Stimulated activated CD4-positive, alpha-beta T cell treated with anti-CD3 and anti-CD28 coated beads, Interleukin-2, amount 100 ng/mL, for 24 hours (primary cell): ENCODE results near the gene PPAT.
A peak's percentile ranks its signal among the peaks of the same experiment; 100 is the strongest.

ENCODE experiments used
- DNase-seq, 2 donors: peaks; one replicate each; pipeline ENCODE4 v3.0.0-alpha.2; 2020

PPAT gene

DNA sequence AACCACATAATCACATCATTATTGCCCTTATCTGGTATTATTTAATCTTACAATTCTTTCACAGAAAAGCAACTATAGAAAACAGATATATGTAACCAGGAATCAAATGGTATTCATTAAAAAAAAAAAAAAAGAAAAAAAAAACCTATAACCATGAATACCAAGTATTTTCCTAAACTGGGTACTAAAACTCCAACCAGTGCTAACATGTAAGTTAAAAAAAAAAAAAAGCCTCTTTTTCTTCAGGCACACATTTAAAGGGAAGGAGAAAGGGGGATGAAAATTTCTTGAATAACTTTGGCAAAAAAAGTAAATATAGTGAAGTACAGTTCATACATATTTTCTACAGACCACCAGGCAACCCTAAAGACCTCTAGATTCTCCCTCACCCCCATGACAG lies 2.1 kb downstream of the PPAT start:
- no peak for DNase-seq

- no peak for DNase-seq
These were observed 5.2 kb downstream of the PPAT start for GRCh38 chr4:56430203-56430602.

DNA sequence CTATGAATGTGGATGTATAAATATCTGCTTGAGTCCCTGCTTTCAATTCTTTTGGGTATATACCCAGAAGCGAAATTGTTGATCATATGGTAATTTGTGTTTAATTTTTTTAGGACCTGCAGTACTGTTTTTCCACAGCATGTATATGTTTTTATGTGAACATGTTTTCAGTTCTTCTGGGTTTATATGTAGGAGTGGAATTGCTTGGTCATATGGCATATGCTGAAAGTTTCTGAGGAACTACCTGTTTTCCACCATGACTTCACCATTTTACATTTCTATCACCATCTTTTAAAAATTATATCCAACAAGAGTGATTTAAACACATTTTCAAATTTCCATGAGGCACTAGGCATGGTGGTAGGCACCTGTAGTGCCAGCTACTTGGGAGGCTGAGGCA lies 8.2 kb downstream of the PPAT start:
- no peak for DNase-seq

GRCh38 chr4:56426273-56426672 lies 9.1 kb downstream of the PPAT start:
- DNase-seq: no peak

DNA sequence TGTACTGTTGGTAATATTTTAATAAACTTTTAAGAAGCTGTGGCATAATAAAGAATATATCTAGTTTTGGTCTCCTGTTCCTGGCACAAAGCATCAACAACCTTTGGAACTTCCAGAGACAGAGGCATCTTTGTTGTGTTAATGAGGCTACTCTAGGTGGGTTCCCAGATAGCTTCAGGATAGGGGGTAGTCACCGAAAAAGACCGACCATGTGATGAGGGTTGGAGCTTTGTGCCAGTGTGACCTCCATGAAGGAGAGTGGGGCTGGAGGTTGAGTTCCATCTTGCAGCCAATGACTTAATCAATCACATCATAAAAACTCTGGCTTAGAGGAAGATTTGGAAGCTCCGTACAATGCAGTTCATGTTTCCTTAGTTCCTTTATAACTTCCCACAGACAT lies 9.9 kb downstream of the PPAT start:
- no peak for DNase-seq

DNA sequence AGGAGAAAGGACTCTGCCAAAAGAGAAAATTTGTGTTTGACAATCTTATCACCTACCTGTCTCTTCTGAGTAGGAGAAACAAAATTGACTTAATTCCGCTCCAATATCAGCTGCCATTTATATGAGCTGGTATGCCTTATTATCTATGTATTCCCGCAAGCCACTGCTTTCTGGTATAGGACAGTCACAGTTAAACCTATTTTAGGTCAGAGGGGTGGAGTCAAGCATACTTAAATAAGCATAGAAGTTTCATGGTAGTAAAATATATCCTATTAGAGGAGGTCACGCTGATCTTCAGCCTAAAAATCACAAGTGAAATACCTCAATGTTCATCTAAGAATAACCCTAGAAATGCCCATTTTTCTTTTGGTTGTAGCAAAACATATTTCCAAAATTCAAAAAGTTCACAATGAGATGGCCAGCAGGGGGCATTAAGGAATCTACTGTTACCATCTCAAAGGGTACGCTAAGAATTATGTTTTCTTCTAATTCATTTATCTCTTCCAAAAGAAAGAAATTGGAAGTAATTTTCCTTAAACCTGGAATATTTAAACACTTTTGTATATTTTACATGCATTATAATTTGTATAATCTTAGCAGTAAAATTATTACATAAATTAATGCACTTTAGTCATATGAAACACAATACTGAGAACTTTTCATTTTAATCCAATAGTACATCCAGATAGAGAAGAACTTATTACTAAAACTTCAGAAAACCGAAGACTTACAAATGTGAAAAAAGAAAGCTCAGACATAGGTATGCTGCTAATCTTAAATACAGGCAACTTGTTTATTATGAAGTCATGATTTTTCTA lies 10.5 kb downstream of the PPAT start:
- peak in 1 of 2 donors; percentile 39 for DNase-seq

- no peak for DNase-seq
These were observed 11.2 kb downstream of the PPAT start for GRCh38 chr4:56424176-56424575.

- no peak for DNase-seq
These were observed 18.0 kb downstream of the PPAT start for GRCh38 chr4:56417396-56417795.

- no peak for DNase-seq
These were observed 19.1 kb downstream of the PPAT start for GRCh38 chr4:56416349-56416748.

DNA sequence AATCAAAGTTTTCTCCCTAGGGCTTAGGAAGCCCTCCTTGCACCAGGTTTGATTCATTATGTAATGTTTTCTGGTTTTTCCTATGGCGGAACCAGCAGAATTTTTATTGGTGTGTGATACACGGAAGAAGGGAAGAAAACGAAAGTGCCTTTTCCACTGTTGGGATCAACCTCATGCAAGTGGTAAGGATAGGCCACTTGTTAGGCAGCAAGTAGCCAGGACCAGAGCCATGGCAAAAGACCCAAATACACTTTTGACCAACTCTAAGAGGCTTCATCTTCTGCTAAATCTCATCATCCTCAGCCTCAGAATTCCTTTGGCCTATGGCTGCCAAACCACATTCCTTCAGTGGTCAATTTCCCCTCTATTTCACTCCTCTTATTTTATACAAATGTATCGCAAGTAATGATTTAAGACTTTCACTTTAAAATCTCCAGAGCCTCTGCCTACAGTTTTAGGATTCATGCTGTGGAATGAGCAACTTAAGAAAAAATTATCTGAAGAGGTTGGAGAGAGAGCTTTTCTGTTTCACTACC lies 21.2 kb downstream of the PPAT start:
- no peak for DNase-seq

GRCh38 chr4:56410247-56411062 lies 25.0 kb downstream of the PPAT start:
- no peak for DNase-seq

GRCh38 chr4:56409511-56410090 lies 25.8 kb downstream of the PPAT start:
- no peak for DNase-seq

DNA sequence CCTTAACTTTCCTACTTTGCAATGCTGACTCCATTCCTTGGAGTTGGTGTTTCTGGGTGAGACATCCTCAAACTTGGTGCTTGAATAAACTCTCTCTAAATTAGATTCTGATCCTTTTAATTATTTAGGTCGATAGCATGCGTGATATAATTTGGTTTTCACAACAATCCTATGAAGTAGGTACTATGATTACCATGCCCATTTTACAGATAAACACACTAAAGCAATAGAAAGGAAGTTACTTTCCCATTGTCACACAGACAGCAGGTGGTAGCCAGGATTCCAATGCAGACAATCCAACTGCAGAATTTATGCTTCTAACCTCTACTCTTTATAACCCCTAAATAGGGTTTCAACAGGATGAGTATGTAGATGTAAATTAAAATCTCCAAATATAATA lies 26.4 kb downstream of the PPAT start:
- no peak for DNase-seq

DNA sequence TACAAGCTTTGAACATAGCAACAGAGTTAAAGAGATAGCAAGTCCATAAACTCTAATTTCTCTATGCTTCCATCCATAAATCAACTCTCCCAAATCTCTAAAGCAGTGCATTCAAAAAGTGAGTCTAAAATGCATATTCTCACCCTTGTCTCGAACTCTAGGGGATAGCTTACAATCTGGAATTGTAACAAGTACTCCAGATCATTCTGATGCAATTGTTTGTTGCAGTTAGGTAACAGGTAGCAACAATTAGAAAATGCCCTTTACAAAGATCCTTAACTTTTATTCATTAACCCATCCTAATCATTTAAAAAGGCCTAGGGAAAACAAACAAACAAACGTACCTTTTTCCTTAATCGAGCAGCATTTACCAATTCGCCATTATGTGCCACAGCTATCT lies 29.3 kb downstream of the PPAT start:
- DNase-seq: no peak

DNA sequence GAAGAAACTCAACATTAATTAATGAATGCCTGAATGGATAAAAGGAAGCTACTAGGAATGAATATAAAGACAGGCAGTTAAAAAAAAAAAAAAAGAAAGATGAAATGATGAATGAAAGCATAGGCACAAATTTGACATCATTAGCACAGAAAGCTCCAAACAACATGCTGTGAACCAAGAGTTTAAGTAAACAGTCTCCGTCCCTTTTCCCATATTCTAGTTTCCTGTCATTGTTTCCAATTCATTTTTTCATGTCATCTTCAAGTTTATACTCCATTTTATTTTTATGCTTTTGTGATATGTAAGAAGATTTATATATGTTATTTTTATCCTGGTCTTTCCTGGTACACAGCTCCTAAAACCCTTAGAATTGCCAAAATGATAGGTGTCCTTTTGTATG lies 30.4 kb downstream of the PPAT start:
- no peak for DNase-seq

DNA sequence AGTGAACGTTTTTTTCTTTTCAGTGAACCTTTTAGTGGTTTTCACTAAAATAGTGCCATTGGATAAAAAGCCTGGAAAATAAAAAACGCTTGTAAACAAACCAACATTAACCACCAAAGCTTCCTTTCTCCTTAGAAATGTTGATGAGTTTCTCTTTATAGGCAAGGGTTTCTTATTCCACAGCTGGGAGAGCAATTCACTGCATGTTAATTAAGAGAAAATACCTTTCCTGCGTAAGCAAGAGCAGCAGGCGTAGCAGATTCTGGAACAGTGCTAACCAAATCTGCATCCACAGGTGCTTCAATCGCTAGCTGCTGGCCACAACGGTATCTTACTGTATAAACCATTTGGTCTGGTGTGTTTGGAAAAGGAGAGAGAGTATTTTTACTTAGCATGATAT lies 34.9 kb downstream of the PPAT start:
- DNase-seq: no peak

DNA sequence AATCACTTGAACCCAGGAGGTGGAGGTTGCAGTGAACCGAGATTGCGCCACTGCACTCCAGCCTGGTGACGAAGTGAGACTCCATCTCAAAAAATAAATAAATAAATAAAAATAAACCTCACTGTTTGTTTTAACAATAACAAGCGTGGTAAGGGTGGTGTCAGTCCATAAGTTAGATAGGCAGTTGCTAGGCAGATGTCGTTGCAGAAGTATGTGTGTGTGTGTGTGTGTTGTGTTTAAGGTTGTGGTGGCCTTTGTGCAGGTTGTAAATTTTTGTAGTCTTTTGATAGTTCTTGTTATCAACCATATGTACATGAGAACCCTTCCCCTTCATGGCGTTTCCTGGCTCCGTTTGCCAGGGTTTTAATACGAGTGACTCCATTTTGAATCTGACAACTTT lies 44.1 kb downstream of the PPAT start:
- no peak for DNase-seq

- no peak for DNase-seq
These were observed 45.9 kb downstream of the PPAT start for GRCh38 chr4:56389558-56389957.

DNA sequence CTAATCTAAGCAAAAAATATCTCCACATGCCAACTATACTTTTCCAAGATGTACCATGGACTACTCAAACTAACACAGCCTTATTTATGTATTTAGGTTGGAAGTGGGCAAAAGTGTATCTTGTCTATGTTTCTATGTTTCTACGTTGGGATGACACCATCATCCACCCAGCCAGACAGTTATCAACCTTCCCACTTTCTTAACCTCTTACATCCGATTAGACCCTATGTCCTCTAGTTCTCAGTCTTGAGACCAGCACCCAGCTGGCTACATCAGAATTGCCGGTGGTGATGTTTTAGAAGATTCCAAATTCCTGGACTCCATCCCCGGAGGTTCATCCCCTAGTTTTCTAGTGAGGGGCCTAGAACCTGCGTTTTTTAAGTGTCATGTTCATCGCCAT lies 47.1 kb downstream of the PPAT start:
- DNase-seq: no peak

DNA sequence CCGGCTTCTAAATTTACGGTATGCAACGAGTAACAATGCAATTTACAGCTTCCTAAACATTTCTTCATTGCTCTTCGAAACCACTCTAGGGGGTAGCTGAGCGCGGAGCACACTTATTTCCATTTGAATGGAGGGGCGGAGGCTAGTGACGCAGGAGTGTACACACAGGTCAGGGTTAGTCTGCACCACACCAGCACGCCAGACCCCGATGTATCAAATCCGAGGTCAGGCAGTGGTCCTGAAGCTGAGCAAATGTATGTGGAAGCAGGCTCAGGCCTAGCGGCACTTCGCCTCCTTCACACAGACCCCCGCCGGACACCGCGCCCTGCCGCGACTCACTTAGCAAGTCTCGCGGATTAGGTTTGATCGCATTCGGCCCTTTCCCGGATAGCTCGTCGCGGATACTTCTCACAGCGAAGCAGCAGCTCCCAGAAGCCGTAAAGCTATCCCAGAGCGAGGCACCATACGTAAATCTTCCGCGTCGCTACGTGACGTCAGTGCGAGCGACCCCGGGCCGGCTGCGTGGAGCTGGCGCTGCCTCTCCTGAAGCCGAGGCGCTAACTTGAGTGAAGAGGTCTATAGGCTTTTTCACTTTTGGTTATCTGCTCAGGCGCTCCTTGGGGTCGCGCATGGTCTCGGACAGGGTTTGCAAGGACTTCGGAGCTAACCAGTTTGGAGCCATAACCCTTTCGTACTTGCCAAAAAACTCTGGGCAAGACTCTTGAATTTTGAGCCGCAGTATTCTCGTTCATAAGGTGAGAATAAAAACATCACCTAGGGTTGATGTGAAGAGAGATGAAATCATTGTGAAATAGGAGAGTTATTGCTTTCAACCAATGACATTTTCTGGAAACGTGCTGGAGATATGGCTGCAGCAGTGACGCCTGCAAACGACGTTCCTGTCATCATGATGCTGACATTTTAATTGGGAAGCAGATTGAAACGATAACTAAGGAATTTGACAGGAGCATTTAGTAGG lies 48.1 kb downstream of the PPAT start, which contains the start of gene AASDH:
TSS of gene AASDH (minus strand) at position 469 of the 979 bp plus-strand sequence. CDS start 3,192 bp downstream, outside the sequence.
- DNase-seq: peak; percentile 93 to 96

DNA sequence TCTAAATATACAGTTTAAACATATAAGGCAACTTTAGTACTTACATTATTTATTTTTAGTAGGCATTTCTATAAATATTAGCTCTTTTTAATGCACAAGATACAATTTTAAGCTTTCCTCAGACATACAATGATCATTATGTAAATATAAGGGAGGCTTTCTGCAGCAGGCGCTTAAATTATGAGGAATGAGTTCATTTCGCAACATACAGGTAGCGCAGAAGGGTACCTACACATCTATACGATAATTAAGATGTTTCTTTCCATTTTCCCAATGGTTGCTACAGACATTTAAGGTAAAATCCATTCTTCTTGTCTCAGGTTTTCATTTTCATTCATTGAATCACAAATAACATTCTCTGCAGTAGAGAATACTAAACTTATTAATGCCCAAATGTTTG lies 49.3 kb downstream of the PPAT start:
- DNase-seq: no peak

DNA sequence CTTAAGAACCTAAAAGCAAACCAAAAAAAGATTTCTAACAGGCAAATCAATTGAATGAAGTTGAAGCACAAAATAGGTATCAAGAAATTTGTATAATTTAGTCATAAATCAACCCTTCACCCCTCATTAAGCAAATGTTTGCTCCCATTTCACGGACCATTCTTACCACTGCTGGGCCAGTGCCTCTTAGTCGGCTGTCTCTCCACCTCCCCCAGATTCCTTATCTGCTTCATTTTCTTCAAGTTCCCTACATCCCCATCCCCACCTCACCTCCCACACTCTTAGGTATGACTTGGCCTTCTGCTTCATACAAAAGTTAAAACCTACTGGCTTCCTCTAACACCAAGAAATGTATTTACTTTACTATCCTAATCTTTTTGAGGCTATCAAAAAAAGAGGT lies 60.0 kb downstream of the PPAT start:
- DNase-seq: no peak
